ENCODE data around the gene SSX4B. TPM values are rescaled to one million over a fixed set of nuclear protein-coding genes. Genes with fewer than 3 reads are reported as not detected.

SSX4B gene
- total RNA-seq = not detected in 2 replicates

DNA sequence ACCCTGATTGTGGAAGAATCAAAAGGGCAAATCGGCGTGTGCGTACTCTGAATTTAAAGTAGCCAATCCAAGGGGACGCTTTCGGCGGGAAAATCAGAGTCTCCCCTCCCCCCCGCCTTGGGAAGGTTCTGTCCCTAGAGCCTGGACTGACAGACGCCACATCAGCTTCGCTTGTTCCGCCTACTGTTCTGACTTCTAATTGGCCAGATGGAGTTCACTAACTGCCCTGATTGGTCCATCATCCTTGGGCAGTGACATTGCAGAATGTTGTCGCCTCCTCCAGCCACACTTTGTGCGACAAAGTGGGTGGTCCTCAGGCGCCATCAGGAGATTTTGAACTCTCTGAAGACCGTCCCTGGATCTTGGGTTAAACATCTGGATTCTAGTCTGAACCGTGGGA lies at the start of gene SSX4B:
Gene SSX4B (minus strand): TSS at position 101 of the 400 bp plus-strand sequence. CDS start 588 bp downstream, outside the sequence.

GRCh38 chrX:48383239-48383638 lies 28.5 kb downstream of the SSX4B start, which contains the start of gene SSX4:
Gene SSX4 (plus strand): TSS chrX:48383539. CDS start chrX:48384054, 515 bp downstream.

DNA sequence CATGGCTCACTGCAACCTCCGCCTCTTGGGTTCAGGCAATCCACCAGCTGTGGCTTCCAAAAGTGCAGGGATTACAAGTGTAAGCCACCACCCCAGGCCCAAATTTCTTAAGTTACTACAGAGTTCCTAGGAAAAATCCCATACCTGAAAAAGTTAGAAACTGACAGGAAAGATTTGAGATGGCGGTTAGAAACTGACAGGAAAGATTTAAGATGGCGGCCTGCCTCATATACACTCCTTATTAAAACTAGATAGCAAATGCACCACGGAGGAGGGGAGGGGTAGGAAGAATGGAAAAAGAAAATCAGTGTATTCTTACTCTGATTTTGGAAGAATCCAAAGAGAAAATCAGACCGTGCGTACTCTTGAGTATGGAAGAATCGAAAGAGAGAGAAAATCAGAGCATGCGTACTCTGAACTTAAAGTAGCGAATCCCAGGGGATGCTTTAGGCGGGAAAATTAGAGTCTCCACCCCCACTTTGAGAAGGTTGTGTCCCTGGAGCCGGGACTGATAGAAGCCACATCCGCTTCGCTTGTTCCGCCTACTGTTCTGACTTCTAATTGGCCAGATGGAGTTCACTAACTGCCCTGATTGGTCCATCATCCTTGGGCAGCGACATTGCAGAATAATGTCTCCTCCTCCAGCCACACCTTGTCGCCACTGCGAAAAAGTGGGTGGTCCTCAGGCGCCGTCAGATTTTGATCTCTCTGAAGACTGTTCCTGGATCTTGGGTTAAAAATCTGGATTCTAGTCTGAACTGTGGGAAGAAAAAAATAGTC lies 55.3 kb downstream of the SSX4B start, which contains the start of gene SSX3:
Gene SSX3 (minus strand): TSS at position 389 of the 780 bp plus-strand sequence. CDS start 1,454 bp downstream, outside the sequence.

Small RNA genes lying within 50 kb of the gene (small RNA-seq; reads per million reads assigned to genes)
- not detected for gene AL606490.4
- not detected for gene AL606490.7

Other genes starting within 250 kb of the SSX4B start
- not detected in 2 replicates for gene SSX5, start 215.2 kb downstream of the SSX4B start, total RNA-seq
- not detected in 2 replicates for gene SSX1, start 156.6 kb downstream of the SSX4B start, total RNA-seq
- gene SSX3, start 55.3 kb downstream of the SSX4B start, total RNA-seq = not detected in 2 replicates
- not detected in 2 replicates for gene SSX4, start 28.4 kb downstream of the SSX4B start, total RNA-seq
- gene SLC38A5, start 58.3 kb upstream of the SSX4B start, total RNA-seq = 21.3 and 26.4 TPM in 2 replicates
- 38.6 and 38.9 TPM in 2 replicates for gene FTSJ1, start 64.2 kb upstream of the SSX4B start, total RNA-seq
- gene PORCN, start 97.0 kb upstream of the SSX4B start, total RNA-seq = 8.6 and 12.2 TPM in 2 replicates
- 33.8 and 37.8 TPM in 2 replicates for gene EBP, start 109.8 kb upstream of the SSX4B start, total RNA-seq
- gene TBC1D25, start 127.8 kb upstream of the SSX4B start, total RNA-seq = 7.2 and 7.8 TPM in 2 replicates
- 362 and 640 TPM in 2 replicates for gene RBM3, start 162.5 kb upstream of the SSX4B start, total RNA-seq
- 89.5 and 94.5 TPM in 2 replicates for gene WDR13, start 185.5 kb upstream of the SSX4B start, total RNA-seq